Measurements from ENCODE around the gene CDK5RAP2. TPM values are rescaled to one million over a fixed set of nuclear protein-coding genes. Genes with fewer than 3 reads are reported as not detected.

Gene CDK5RAP2
- total and polyA plus RNA-seq, 10 of the 15 experiments (the other 5 are each of a cell fraction or from before 2014, with no cell fraction given), result 16.2 to 53.5 (median 34.5) TPM

DNA sequence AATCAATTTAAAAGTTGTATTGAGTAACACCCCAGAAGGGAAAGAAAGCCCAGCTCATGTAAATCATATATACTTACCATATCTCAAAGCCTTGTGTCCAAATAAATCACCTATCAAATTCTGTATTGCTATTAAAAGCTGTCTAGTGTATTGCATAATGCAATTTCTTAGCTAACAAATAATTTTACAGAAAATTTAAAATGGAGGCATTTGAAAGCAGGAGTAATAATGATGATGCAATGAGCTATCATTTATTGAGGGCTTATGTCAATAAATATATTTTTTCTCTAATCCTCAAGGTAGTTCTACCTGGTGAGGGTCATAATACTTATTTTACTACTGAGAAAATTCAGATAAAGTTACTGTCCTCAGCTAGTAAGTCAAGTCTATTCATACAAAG is 42.8 kb upstream of the CDK5RAP2 start:
- Histone ChIP-seq H3K4me3 (no peak overlapping the region), H3K9me3 (replicated peaks; ENCODE audit: control insufficient read depth, insufficient read depth, low read length) (no peaks in the 10 kb centered on the region), H3K27me3 (replicated peaks in 1 of 2; ENCODE audit: control insufficient read depth in 2 of 2, insufficient read depth in 2 of 2, low read length in 1 of 2) (no peaks in the 10 kb centered on the region), H2AFZ (ENCODE audit: control insufficient read depth, low read depth, low read length) (no peak overlapping the region), H3K79me2 (ENCODE audit: control insufficient read depth, insufficient read depth, low read length) (no peaks in the 10 kb centered on the region), H4K20me1 (ENCODE audit: control insufficient read depth, insufficient read depth) (no peaks in the 10 kb centered on the region), H3K27ac (ENCODE audit: control insufficient read depth, insufficient read depth) (no peak overlapping the region), H3K9ac (ENCODE audit: control insufficient read depth, insufficient read depth, low read length) (no peak overlapping the region), H3K4me2 (ENCODE audit: control insufficient read depth, insufficient read depth) (no peak overlapping the region), H3K36me3 (ENCODE audit: control insufficient read depth in 2 of 2, insufficient read depth in 2 of 2, low read length in 1 of 2) (no peaks in the 10 kb centered on the region), H3K4me1 (ENCODE audit: control insufficient read depth, insufficient read depth, low read length) (no peaks in the 10 kb centered on the region)
- DNase-seq (ENCODE audit: low read depth, low spot score) (no peak), ATAC-seq (no peak), FAIRE-seq (no peak)
- BruUV-seq (replicated peaks), result no TSS peak
- in situ Hi-C loops (cut with MboI) (no loop called here), intact Hi-C loops (cut with micrococcal nuclease; ENCODE audit: unreplicated experiment) (no loop called here)
- ChIA-PET POLR2A (no interaction called here), RAD21 (ENCODE audit: unreplicated experiment) (interaction anchor here (0.7 kb wide), 1 partner anchor 485 kb away, joined by 3 read pairs; no protein-coding TSS in a partner anchor), SMC1A (ENCODE audit: uncharacterized antibody, unreplicated experiment) (interaction anchor here (1.0 to 1.2 kb wide), 2 partner anchors 9 to 11 kb away, joined by 3 read pairs; no protein-coding TSS in a partner anchor), CTCF (interaction anchor here (1.0 to 1.8 kb wide), 5 partner anchors 9 to 48 kb away, joined by 3 to 5 read pairs (median 4); no protein-coding TSS in a partner anchor)
- no peak for TF ChIP-seq ZBED1 (IDR thresholded peaks at IDR 0.05; ENCODE audit: borderline replicate concordance)
- TF ChIP-seq POU2F2 (IDR thresholded peaks at IDR 0.05; ENCODE audit: borderline replicate concordance, low read depth, low read length), result no peak
- no peak for TF ChIP-seq MEF2A (IDR thresholded peaks at IDR 0.05; ENCODE audit: insufficient read depth, low read depth, low read length)
- TF ChIP-seq NR2C2 (IDR thresholded peaks at IDR 0.05; ENCODE audit: borderline replicate concordance, control insufficient read depth, insufficient read length, low read depth), result no peak
- no peak for TF ChIP-seq IKZF1 (conservative IDR thresholded peaks at IDR 0.05)
- TF ChIP-seq NR2C1 (IDR thresholded peaks at IDR 0.05), result no peak
- TF ChIP-seq NFYB (IDR thresholded peaks at IDR 0.05; ENCODE audit: insufficient read depth, low read depth, low read length), result no peak

- ChIA-PET POLR2A (interaction anchor here (0.6 kb wide), 1 partner anchor 69 kb away, joined by 4 read pairs; no protein-coding TSS in a partner anchor), SMC1A (ENCODE audit: uncharacterized antibody, unreplicated experiment) (no interaction called here), RAD21 (ENCODE audit: unreplicated experiment) (interaction anchor here (0.9 kb wide), 1 partner anchor 434 kb away, joined by 3 read pairs; no protein-coding TSS in a partner anchor), CTCF (interaction anchor here (0.7 to 1.8 kb wide), 3 partner anchors 11 to 49 kb away, joined by 3 to 5 read pairs (median 5); no protein-coding TSS in a partner anchor)
- intact Hi-C loops (cut with micrococcal nuclease; ENCODE audit: unreplicated experiment) (no loop called here), in situ Hi-C loops (cut with MboI) (no loop called here)
- no peak for FAIRE-seq
- no peaks in the 10 kb centered on the region for H3K27me3 ChIP-seq (replicated peaks in 1 of 2; ENCODE audit: control insufficient read depth in 2 of 2, insufficient read depth in 2 of 2, low read length in 1 of 2)
- H3K9me3 ChIP-seq (replicated peaks; ENCODE audit: control insufficient read depth, insufficient read depth, low read length), result no peaks in the 10 kb centered on the region
- TF ChIP-seq USF2 (IDR thresholded peaks at IDR 0.05; ENCODE audit: borderline replicate concordance, low read depth, low read length) (no peak), CTCF (IDR thresholded peaks at IDR 0.05 in 2 of 3, conservative IDR thresholded peaks at IDR 0.05 in 1 of 3; ENCODE audit: control insufficient read depth in 2 of 3, extremely low read depth in 1 of 3, insufficient read depth in 1 of 3, low read depth in 3 of 3, low read length in 3 of 3) (no peak)
- no TSS peak for BruUV-seq (replicated peaks)
- no peak overlapping the region for H3K4me2 ChIP-seq (ENCODE audit: control insufficient read depth, insufficient read depth)
- no peak for DNase-seq (ENCODE audit: low read depth, low spot score)
- no peak overlapping the region for H3K4me3 ChIP-seq
- no peaks in the 10 kb centered on the region for H4K20me1 ChIP-seq (ENCODE audit: control insufficient read depth, insufficient read depth)
- ATAC-seq, result no peak
- no peak overlapping the region for H2AFZ ChIP-seq (ENCODE audit: control insufficient read depth, low read depth, low read length)
- H3K79me2 ChIP-seq (ENCODE audit: control insufficient read depth, insufficient read depth, low read length), result no peaks in the 10 kb centered on the region
- no peak overlapping the region for H3K9ac ChIP-seq (ENCODE audit: control insufficient read depth, insufficient read depth, low read length)
- H3K4me1 ChIP-seq (ENCODE audit: control insufficient read depth, insufficient read depth, low read length), result no peaks in the 10 kb centered on the region
- no peaks in the 10 kb centered on the region for H3K36me3 ChIP-seq (ENCODE audit: control insufficient read depth in 2 of 2, insufficient read depth in 2 of 2, low read length in 1 of 2)
- no peak overlapping the region for H3K27ac ChIP-seq (ENCODE audit: control insufficient read depth, insufficient read depth)
- 100% methylated on average over 1 of the region's 1 CpG for WGBS (ENCODE audit: insufficient coverage, insufficient replicate concordance, low lambda C conversion rate, missing lambda C conversion rate)
These were observed 42.0 kb upstream of the CDK5RAP2 start for GRCh38 chr9:120621941-120622340.
